AG04450 (cell line): Measurements from ENCODE around the gene C19orf67. TPM values are rescaled to one million over a fixed set of nuclear protein-coding genes. Genes with fewer than 3 reads are reported as not detected.
A peak's percentile ranks its signal among the peaks of the same experiment; 100 is the strongest.

Experiments used
- CTCF ChIA-PET: fragments of 300-600, 350-600 bp; formaldehyde crosslinking; extraction: SDS; loops from one replicate; lab custom pipeline; 2022; ENCODE audit warnings: antibody characterized with exemption, inconsistent platforms; lab: Charles Lee
- POLR2A ChIA-PET: fragments of 350-600 bp; formaldehyde crosslinking; extraction: SDS; loops from one replicate; lab custom pipeline; 2021; ENCODE audit warnings: antibody characterized with exemption, inconsistent platforms; lab: Yijun Ruan, JAX
- DNase-seq: peaks from one replicate; pipeline ENCODE4 v3.0.0-alpha.2; 2011; ENCODE audit warnings: low read depth, low spot score
- H3K27ac ChIP-seq: one replicate; pipeline ENCODE4 v1.5.1; 2012; ENCODE audit warnings: low read depth, low read length, control low read depth
- H3K27me3 ChIP-seq: one replicate; pipeline ENCODE4 v1.6.0; 2012; ENCODE audit warnings: low read length; ENCODE audit not compliant: control insufficient read depth, insufficient read depth
- H3K4me3 ChIP-seq: 2 replicates; pipeline ENCODE4 v1.5.1; 2011; ENCODE audit warnings: mild to moderate bottlenecking, low read depth, low read length, control low read depth
- H3K9me3 ChIP-seq: 2 replicates; pipeline ENCODE4 v1.5.1; 2012; ENCODE audit warnings: low read length; ENCODE audit not compliant: control insufficient read depth, insufficient read depth
- polyA plus RNA-seq: library from polyadenylated mRNA; depleted of rRNA; stranded (reverse); fragments of >200 nt; gene quantifications from 2 replicates; pipeline ENCODE4 v1.2.3, GENCODE V29; 2011
- TF ChIP-seq, protein P1 (sequence below): IDR thresholded peaks from 2 replicates; pipeline ENCODE4 v1.5.1; 2011; ENCODE audit warnings: low read depth, low read length, control low read depth, inconsistent platforms

The C19orf67 gene
- polyA plus RNA-seq, 1 experiment: not detected

DNA sequence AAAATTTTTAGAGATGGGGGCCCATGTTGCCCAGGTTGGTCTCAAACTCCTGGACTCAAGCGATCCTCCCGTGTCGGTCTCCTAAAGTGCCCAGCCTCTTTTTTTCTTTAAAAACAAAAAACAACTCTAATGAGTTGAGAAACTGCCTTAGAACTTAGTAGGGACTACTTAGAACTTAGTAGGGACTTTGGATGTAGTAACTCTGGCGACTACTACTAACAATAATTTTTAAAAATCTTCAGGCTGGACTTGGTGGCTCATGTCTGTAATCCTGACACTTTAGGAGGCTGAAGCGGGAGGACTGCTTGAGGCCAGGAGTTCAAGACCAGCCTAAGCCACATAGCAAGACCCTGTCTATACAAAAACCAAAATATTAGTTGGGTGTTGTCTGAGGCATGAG is 515 bp upstream of the C19orf67 start:
- CTCF ChIA-PET: no interaction called here
- no peaks in the 10 kb centered on the region; the same call in 1 of the 2 replicates for H3K9me3 ChIP-seq
- TF ChIP-seq, protein P1, sequence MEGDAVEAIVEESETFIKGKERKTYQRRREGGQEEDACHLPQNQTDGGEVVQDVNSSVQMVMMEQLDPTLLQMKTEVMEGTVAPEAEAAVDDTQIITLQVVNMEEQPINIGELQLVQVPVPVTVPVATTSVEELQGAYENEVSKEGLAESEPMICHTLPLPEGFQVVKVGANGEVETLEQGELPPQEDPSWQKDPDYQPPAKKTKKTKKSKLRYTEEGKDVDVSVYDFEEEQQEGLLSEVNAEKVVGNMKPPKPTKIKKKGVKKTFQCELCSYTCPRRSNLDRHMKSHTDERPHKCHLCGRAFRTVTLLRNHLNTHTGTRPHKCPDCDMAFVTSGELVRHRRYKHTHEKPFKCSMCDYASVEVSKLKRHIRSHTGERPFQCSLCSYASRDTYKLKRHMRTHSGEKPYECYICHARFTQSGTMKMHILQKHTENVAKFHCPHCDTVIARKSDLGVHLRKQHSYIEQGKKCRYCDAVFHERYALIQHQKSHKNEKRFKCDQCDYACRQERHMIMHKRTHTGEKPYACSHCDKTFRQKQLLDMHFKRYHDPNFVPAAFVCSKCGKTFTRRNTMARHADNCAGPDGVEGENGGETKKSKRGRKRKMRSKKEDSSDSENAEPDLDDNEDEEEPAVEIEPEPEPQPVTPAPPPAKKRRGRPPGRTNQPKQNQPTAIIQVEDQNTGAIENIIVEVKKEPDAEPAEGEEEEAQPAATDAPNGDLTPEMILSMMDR: no peak

DNA sequence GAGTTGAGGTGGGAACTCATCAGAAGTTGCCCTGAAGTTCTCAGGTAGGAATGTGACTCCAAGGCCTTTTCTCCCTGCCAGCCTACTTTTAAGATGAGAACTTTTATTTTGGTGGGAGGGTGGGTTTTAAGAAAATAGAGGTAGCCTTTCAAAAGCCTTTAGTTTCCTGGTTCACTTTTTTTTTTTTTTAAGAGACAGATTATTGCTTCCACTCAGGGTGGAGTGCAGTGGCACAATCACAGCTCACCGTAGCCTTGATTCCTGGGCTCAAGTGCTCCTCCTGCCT is 3.0 kb downstream of the C19orf67 start:
- H3K27ac ChIP-seq: no peak overlapping the region
- no peak for DNase-seq
- TF ChIP-seq, protein P1: no peak
- H3K4me3 ChIP-seq: no peak overlapping the region
- ChIA-PET CTCF (interaction anchor here (1.3 to 1.7 kb wide), 3 partner anchors 54 to 265 kb away, joined by 3 to 5 read pairs (median 4); partner anchors contain the start of gene ASF1B), POLR2A (interaction anchor here (1.0 kb wide), 1 partner anchor 153 kb away, joined by 3 read pairs; no protein-coding TSS in a partner anchor)
- no peaks in the 10 kb centered on the region; the same call in 1 of the 2 replicates for H3K9me3 ChIP-seq
- no peaks in the 10 kb centered on the region for H3K27me3 ChIP-seq

More for the DNA sequence above, 515 bp upstream of the C19orf67 start:
- DNase-seq: no peak
- H3K4me3 ChIP-seq: no peak overlapping the region
- POLR2A ChIA-PET: no interaction called here
- H3K27me3 ChIP-seq: no peaks in the 10 kb centered on the region
- H3K27ac ChIP-seq: no peak overlapping the region

DNA sequence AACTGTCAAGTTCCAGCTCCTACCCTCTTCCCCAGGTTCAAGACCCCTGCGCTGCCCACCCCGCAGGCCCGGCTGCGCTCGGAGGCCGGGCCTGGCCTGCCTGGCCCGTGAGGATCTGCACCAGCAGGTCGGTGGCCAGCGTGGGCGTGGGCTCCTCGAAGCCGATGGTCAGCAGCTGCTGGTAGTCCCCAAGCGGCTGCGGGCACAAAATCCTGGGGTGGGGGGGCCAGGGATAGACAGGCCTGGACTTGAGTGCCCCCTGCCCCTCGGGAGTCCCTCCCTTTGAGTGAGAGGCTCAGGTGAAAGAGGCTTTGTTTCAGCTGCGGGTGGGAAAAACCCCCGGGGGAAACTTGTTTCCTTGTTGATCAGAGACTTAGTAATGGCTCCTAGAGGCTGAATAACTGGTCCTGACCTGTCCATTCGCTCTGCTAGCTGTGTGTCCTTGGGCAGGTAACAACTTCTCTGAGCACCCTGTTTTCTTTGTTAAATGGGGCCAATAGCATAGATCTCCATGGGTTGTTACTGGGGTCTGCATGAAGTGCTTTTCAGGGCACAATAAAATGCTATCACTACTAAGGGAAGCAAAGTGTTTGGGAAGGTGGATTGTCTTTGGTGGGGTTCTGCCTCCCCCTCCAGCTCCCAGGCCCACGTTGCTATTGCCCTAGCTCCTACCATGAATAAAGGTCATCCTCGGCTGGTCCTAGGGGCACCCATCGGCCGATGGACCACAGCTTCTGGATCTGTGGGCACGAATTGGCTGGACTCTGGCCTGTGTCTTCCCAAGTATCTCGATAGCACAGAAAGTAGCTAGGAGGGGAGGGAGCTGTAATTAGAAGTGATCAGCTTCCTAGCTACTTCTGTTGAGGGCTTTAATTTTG is 3.5 kb downstream of the C19orf67 start:
- DNase-seq: no peak
- TF ChIP-seq, protein P1: no peak
- Histone ChIP-seq H3K27ac (peak overlapping the region; percentile 86), H3K9me3 (no peaks in the 10 kb centered on the region; the same call in 1 of the 2 replicates), H3K4me3 (peak overlapping the region; percentile 75), H3K27me3 (no peaks in the 10 kb centered on the region)
- POLR2A ChIA-PET: interaction anchor here (0.6 to 1.5 kb wide), 5 partner anchors 9 to 243 kb away, joined by 3 to 10 read pairs (median 3); partner anchors contain the start of gene PRKACA
- CTCF ChIA-PET: interaction anchor here (1.3 to 1.7 kb wide), 3 partner anchors 54 to 266 kb away, joined by 3 to 5 read pairs (median 4); partner anchors contain the start of gene ASF1B

DNA sequence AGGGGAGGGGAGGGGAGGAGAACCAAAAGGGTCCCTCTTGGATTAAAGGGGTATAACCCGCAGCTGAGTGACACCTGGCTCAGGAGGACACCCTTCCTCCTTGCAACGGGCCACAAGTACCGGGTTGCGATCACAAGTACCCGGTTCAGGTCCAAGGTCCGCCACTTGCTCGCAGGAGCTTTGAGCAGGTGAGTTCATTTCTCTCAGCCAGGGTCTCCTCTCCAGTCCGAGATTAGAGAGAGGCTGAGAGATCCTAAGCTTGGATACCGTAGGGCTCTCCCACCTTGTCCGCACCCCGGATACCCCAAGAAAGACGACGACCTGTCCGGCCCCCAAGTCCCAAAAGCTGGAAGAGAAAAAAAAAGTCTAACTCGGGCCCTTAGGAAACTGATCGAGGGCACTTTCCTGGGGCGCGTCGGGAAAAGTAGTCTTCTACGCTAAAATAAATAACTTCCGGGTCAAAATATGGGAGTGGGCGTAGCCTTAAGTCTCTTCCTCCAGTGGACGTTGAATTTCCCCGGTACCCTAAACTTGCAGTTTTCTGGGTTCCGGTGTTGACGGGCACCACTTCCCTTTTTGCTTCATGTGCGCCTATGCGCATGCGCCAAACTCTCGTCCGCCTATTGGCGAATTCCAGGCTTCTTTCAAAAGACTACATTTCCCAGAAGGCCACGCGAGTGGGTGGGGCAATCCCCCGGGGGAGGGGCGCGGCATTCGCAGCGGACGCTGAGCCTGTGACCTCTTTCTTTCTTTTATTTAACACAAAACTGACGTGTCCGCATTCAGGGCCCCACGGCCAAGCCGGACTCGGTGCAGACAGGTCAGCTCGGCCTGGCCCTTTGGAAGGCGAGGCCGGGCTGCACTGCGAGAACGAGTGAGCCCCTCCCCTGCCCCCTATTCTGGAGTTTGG is 4.4 kb downstream of the C19orf67 start:
- peak; percentile 99 for DNase-seq
- ChIA-PET CTCF (interaction anchor here (0.6 to 1.6 kb wide), 3 partner anchors 200 to 269 kb away, joined by 3 to 4 read pairs (median 4); no protein-coding TSS in a partner anchor), POLR2A (interaction anchor here (0.5 to 1.5 kb wide), 6 partner anchors 8 to 242 kb away, joined by 3 to 10 read pairs (median 4); partner anchors contain the start of gene PRKACA)
- Histone ChIP-seq H3K27me3 (no peaks in the 10 kb centered on the region), H3K4me3 (peak overlapping the region; percentile 75), H3K27ac (peak overlapping the region; percentile 86), H3K9me3 (no peaks in the 10 kb centered on the region; the same call in 1 of the 2 replicates)
- TF ChIP-seq, protein P1: no peak
